SKM-1 (cell line): ENCODE measurements around the gene SMIM7.

Source experiments
- DNase-seq: peaks from one replicate; lab custom pipeline; 2025; ENCODE audit not compliant: unreplicated experiment; lab: John Stamatoyannopoulos, UW

SMIM7 gene

DNA sequence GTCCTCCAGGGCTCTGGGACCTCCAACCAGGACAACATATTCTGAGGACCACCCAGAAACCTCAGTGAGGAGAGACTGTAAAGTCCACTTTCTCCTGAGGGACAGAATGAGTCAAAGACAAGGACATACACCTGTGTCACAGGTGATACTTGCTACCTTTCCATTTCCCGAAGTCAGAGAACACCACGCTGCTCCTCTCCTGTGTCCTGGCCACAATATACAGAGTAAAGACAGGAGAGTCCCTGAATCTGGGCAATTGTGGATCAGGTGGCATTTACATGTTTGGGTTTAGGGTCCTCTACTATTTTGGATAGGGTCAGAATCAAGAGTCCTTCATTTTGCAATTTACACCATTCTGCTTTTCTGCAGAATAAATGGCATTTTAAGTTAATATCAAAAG lies 36.9 kb downstream of the SMIM7 start:
- DNase-seq: no peak

DNA sequence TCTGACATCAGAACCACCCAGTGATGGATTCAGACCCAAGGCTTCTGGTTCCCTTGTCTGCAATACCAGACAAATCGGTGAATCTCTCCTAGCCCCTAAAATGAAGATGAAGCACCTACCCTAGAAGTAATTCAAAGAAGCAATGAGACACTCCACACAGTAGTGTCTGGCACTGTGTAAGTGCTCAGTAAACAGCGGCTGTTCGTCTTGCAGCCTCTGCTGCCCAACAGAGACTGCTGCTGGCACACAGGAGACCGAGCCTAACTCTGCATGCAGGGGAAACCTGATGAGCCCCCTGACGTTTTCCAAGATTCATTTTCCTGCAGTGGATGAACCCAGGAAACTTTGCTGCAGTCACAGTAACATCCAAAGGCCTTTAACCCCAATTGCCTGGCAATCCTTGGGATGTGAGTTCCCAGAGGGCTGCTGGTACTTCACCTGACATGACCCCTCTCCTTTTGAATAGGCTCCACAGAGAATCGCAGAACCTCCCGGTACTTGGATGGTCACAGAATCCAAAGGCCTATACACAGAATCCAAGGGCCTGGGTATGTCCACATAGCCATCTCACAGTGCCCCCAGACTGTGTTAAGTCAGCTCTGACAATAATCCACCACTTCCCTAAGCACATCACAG lies 38.7 kb downstream of the SMIM7 start:
- no peak for DNase-seq

DNA sequence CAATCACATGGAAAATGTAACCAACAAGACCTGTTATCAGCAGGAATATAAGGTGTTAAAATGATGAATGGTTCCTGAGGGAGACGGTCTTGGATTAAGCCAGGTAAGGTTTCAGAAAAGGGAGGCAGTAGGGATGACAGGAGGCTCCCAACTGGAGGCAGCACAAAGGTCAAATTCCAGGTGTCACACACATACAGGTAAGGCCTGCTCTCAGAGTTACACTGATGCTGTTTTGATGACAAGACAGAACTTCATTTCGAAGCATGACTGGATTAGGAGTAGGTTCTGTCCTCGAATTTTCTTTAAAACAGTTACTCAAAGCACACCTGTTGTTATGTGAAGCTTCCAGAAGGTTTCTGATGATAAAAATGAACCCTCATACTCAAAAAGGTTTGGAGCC lies 39.4 kb downstream of the SMIM7 start:
- no peak for DNase-seq

DNA sequence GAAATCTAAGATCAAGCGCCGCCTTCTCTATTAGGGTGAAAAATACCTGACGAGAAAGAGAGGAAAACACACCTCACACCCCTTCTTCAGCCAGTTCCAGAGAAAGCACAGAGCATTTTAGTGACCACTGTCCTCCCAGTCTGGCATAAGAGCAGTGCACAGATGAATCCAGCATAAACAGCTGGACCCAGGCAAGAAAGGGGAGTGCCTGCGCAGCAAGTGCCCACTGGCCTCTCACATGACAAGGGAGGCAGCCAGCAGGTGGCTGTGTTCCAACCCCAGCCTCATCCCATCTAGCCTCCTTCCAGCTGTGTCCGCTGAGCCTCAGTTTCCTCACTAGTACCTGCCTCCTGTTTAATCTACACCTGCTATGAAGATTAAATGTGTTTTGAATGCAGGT lies 39.9 kb downstream of the SMIM7 start:
- DNase-seq: no peak

DNA sequence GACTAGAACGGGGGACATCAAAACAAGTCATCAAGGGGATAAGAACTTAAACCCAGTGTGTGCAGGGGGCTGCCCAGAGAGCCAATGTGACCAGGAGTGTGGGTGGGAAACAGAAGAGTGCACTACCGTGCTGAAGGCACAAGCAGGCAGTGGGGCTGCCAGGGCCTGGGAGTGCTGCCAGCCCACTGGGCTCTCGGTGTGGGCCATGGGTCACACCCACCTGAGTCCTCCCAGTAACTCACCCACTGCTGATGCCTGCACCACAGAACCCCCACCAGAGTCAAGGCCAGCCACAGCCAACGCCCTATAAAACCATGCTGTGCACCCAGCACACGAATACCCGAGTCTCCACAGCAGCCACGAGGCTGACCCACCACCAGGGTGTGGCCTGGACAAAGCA lies 40.5 kb downstream of the SMIM7 start:
- DNase-seq: no peak

DNA sequence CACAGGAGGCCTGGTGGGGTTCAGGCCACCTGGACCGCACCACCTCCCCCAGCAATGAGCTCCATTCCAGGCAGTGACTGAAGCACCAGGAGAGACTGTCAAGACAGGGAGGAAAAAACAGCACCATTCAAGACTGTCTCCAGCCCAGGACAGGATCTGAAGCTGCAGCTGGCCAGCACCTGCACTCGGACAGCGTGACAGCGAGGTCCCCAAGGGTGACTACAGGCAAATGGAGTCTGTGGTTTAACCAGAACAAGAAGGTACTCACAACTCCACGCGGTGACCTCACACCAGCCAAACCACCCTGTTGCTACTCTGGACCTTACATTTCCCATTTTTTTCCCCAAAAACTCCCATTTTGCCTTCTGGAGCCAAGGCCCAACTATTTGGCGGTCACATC lies 41.7 kb downstream of the SMIM7 start:
- DNase-seq: no peak

DNA sequence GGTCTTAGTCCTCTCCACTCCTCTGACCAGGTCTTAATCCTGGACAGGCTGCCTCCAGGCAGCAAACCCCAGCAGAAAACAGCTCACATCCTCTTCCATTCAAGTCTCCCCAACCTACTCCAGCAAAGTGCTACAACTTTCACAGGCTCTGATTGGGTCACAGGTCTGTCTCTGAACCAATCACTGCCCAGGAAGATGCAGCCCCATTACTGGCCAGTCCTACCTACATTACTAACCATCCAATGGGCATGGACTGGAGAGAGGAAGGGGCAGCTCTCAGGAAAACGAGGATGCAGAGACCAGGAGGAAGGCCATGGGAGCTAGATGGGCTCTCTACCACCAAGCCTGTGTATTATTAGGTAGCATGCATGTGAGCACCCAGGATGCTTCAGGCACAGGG lies 44.1 kb downstream of the SMIM7 start:
- DNase-seq: no peak

DNA sequence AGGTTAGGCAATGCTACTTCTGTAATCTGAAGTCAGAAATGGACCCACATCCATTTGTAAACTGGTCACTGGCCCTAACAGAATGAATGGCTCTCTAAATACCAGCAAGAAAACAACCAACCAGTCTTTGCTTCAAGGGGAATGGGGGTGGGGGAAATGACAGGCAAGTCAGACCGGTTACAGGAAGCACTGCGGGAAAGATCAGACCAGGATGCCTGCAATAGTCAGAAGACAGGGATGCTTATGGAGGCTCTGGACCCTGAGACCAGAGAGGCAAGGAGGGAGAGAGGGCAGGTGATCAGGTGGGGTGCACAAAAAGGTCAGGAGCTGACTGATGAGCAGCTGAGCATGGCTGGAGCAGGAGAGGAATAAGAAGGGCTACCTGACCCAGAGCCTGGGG lies 45.0 kb downstream of the SMIM7 start:
- no peak for DNase-seq

DNA sequence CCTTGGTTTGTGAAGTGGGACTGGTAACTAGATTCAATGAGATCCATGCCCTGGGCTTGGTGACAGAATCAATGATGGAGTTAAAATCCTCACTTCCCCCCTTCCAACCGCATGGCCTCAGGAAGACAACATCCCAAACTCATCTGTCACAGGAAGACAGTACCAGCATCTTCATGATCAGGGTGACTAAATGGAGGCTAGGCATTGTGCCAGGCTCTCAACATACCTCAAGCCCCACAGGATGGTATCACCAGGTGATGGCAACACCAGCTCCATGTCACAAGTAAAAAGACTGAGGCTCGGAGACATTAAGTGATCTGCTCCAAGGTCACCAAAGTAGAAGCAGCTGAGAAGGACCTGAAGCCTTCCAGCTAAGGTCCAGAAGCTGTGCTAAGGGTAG lies 46.1 kb downstream of the SMIM7 start:
- DNase-seq: no peak

DNA sequence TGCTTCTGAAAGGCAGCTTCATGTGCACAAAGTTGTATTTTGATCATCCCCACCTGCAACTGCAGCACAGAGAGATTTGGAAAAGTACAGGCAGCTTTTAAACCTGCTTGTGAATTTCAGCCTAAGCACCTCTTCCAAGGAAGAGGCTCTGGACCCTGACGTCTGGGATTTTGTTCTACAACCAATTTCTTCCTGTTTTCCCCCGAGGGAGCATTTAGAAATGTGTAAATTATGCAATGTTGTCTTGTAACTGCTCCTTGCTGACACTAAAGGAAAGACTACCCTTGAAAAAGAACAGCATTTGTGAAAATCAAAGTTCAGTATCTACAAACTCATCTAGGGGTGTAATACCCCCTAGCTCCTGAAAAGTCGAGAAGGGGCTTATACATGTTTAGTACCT lies 47.3 kb downstream of the SMIM7 start:
- DNase-seq: peak; percentile 5

DNA sequence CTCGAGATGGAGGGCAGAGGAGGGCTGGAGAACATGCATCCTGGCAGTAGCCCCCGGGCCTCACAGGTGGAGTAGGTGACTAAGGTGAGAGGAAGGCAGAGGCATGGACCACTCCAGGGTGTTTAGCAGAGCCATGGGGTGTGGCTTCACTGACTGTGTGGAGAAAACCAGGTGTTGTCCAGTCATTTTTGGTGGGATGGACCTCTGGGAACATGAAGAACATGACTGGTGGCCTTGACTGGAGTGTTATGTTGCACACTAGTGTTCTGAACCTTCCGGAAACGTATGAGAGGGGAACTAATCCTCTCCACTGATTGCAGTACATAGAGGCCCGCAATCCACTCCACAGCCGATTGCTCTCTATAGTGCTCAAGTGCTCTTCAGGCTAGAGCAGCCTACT lies 48.8 kb downstream of the SMIM7 start:
- no peak for DNase-seq

DNA sequence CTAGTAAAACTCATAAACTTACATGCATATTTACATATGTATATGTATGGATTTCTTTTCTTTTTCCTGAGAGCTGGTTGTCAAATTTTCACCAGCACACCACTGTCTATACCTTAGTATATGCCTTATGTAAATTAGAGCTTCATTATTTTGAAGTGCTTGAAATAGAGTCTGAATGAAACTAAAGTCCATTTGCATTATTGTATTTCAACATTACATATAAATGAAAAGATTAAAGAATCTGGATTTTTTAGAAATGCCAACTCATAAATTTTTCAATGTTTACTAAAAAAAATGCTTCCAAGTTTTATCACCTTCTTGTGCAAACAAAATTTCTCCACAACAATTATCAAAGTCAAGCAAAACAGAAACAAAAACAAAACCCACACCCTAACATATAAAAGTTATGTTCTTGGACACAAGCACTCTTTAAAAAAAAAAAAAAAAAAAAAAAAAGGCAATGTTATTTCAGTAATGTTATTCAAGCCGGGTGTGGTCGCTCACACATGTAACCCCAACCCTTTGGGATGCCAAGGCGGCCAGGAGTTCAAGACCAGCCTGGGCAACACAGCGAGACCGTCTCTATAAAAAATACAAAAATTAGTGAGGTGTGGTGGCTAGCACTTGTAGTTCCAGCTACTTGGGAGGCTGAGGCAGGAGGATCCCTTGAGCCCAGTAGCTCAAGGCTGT lies 50.3 kb downstream of the SMIM7 start:
- DNase-seq: no peak

DNA sequence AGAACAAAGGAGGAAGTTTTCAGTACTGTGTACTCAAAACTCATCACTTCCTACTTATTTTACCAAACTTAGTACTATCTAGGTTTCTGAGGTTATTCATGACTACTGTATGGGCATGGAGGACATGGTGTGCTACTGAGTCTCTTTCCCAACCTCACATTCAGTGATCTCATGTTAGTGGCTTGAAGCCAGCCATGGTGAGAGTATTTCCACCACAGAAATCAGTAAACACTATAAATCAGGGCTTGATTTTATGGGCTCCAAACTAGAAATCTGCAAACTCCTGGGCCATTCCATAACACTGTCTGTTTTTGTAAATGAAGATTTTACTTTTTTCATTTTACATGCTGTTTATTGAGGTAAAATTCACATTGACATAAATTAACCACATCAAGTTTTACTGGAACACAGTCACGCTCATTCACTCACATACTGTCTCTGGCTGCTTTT lies 51.6 kb downstream of the SMIM7 start:
- DNase-seq: no peak

DNA sequence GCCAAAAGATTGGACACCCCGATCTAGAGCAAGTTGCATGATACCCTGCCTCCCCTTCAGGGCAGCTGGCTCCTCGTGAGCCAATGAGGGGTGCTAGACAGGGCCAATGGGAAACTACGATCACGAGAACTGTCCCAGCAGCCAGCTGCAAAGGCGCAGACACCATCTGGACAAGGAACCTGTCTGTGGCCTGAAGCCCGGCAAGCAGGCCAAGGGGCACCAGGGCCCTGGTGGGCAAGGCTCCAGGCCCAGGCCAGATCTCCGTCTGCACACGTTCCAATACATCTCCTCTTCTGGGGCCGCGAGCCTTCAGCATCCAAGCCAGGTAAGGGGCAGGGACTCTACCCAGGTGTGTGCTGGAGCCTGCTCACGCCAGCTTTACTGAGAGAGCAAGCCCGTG lies 52.1 kb downstream of the SMIM7 start:
- no peak for DNase-seq

DNA sequence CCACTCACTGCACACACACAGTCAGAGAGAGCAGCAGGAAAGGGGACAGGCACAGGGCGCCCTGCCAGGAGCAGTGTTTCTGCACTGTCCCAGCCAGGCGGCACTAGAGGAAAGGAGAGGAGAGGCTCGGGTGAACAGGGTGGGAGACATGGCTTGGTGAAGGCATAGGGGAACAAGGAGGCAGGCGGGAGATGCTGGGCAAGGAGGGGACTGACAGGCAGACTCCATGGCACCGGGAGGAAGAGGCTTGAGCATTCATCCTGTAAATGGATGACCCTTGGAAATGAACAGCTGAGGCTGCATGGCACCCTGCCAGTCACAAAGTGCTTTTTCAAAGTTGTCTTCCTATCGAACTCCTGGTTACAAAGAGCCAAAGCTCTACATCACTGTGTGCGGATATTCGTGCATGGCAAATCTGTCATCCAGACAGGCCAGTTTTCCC lies 54.4 kb downstream of the SMIM7 start:
- DNase-seq: no peak

DNA sequence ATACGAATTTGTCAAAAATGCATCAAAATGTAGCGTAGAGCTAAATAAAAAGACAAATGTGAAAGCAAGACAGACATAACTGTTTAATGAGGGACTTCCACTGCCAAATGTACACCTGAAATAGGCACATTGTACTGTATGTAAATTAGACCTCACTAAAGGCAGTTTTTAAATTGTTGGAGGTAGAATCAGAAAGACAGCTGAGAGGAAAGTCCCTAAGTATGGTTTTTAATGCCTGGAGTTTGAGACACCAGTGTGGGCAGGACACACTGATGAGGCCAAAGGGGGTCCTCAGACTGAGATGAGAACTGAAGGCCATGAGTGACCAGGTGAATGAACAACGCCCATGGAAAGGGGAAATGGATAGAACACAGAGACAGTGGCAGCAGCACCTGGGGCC lies 54.8 kb downstream of the SMIM7 start:
- DNase-seq: no peak

DNA sequence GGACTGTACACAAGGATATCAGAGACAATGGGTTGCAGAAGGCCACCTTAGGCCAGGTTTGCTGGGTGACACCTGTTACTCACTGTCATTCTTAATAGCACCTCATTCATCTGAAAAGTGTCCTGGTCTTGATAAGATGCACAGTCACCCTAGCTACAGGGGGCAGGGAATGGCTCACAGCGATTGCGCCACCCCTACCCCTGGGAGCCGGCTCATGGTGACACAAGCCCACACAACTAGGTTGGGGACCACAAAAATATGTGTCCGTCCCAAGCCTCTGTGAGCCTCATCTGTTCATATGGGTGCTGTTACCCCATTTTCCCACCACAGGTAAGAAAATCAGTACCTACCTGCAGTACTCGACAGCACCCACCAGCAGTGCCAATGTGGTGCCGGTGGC lies 55.3 kb downstream of the SMIM7 start:
- DNase-seq: no peak

DNA sequence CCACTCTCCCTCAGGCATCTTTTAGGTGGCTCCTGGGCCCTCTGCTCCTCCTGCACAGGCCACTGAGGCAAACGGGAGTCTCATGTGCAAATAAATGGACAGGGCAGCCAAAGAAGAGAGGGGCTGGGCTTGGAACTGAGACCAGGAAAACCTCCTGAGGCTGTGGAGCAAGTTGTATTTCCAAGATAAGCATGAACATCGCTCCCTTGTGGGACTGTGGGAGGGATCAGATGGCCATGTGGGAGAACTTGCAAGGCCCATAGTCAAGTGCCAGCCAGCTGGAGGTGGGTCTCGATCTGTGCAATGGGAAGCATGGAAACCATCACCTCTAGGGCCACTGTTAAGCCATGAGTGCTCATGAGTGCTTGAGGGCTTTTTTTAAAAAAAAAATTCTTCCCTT lies 56.9 kb downstream of the SMIM7 start:
- no peak for DNase-seq

DNA sequence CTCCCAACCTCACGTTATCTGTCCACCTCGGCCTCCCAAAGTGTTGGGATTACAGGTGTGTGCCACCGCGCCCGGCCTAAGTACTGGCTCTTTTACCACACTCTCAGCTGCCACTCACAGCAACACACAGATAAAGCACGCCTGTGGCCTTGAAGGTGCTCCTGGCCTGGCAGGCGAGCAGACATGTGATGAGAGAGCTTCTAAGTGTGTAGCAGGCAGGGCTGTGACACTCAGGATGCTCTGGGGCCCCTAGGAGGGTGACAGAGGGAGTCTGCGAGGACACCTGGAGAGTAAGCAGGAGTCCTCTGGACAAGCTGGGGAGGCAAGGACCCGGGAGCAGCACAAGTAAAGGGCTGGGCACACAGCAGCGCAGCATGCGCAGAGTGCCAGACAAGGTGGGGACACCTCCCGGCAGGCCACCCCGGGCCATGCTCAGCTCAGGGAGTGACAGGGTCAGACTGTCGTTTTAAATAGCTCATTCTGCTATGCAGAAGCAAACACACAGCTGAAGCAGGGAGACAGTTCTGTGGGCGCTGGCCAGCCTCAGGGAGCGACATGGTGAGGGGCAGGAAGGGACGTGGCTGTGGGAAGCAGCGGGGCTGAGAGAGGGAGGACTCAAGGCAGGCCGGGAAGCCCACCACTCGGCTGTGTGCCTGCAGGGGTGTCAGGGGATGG lies 58.4 kb downstream of the SMIM7 start:
- no peak for DNase-seq

DNA sequence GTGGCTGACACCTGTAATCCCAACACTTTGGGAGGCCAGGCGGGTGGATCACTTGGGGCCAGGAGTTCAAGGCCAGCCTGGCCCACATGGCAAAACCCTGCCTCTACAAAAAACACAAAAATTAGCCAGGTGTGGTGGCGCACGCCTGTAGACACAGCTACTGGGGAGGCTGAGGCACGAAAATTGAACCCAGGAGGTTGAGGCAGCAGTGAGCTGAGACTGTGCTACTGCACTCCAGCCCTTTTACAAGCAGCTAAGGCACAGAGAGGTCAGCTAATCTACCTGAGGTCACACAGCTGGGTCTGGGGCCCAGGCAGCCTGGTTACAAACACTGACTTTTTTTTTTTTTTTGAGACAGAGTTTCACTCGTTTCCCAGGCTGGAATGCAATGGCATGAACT lies 59.1 kb downstream of the SMIM7 start:
- DNase-seq: no peak

DNA sequence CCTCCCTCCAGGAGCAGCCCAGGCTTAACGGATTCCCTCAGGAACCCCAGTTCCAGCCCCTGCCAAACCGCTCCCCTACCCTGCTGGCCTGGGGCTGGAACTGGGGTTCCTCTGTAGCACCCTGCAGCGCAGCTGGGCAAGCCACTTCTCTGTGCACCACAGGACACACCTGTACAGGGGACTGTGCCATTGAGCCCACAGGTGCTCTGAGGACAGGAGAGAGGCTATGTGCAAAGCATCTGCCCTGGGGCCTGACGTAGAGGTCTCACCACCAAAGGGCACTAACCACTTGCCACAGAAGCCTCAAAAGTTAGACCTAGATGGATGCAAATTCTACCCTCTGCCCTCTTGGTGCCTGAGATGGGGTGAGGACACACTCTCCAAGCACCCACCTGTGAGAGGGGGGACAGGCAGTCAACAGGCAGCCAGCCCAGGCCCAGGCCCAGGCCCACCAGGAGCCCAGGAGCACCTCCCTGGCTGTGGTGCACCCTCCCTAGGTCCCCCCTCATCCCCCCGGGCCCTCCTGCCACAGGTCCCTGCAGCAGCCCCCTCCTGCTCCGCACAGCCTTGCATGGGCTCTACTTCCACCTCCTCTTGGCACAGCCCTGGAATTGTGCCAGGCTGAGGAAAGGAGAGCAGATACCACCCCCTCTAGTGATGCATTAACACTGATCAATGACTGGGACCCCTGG lies 60.1 kb downstream of the SMIM7 start:
- DNase-seq: no peak

DNA sequence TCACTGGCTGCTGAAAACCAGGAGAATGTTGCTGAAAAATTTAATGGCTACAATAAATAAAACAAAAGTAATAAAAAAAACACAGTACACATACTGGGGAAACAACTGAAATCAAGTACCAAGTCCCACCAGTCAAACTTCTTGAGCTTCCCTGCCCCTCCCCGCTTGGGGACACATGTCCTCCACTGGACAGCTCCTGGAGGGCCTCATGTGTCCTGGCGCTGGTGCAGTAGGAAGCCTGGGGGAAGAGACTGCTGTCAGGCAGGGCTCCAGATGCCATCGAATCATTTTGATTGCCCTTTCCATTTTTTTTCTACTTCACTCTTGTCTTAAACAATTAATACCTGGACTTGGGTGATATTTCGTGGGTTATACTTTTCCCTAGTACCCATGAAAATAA lies 61.1 kb downstream of the SMIM7 start:
- no peak for DNase-seq
